Subcutaneous abdominal adipose tissue (tissue), 5 donors: ENCODE data around the gene NLK.
"Not testable (repeated sequence)": the region's sequence is repeated elsewhere in the genome, so short reads cannot be mapped to it uniquely, and the experiment has no call there.

ENCODE experiments used
- H3K27ac ChIP-seq: one replicate; pipeline ENCODE4 v1.7.0; 2013; ENCODE audit warnings: low read depth, mild to moderate bottlenecking, inconsistent platforms, low read length, moderate library complexity
- H3K27me3 ChIP-seq, 5 donors: one replicate each; pipeline ENCODE4 v1.7.0; 2013; ENCODE audit warnings: low read length in 5 of 5, inconsistent platforms in 1 of 5; ENCODE audit not compliant: control insufficient read depth in 5 of 5, insufficient read depth in 4 of 5
- H3K36me3 ChIP-seq, 5 donors: one replicate each; pipeline ENCODE4 v1.7.0; 2013; ENCODE audit warnings: low read length in 5 of 5; ENCODE audit not compliant: control insufficient read depth in 5 of 5, insufficient read depth in 5 of 5
- H3K4me1 ChIP-seq, 5 donors: one replicate each; pipeline ENCODE4 v1.7.0; 2013; ENCODE audit warnings: low read length in 5 of 5, mild to moderate bottlenecking in 3 of 5, moderate library complexity in 1 of 5; ENCODE audit not compliant: control insufficient read depth in 5 of 5, insufficient read depth in 5 of 5
- H3K4me3 ChIP-seq, 5 donors: one replicate each; pipeline ENCODE4 v1.7.0; 2013; ENCODE audit warnings: low read length in 5 of 5, low read depth in 1 of 5
- H3K9ac ChIP-seq, 5 donors: one replicate each; pipeline ENCODE4 v1.7.0; 2013; ENCODE audit warnings: low read length in 5 of 5, mild to moderate bottlenecking in 4 of 5, moderate library complexity in 3 of 5
- H3K9me3 ChIP-seq, 5 donors: one replicate each; pipeline ENCODE4 v1.7.0; 2013; ENCODE audit warnings: low read length in 5 of 5; ENCODE audit not compliant: control insufficient read depth in 5 of 5
- donor health status: healthy.
- donor health status: healthy.
- donor health status: healthy.
- donor health status: healthy.
- donor health status: healthy.

NLK gene

GRCh38 chr17:28155405-28155804, 112.9 kb downstream of the NLK start:
- H3K36me3 ChIP-seq, H3K4me1 ChIP-seq, H3K27me3 ChIP-seq, H3K9me3 ChIP-seq, H3K27ac ChIP-seq, H3K9ac ChIP-seq, H3K4me3 ChIP-seq: not testable (repeated sequence)

- H3K36me3 ChIP-seq: peaks cover 0 to 6% (median 2%) of the 10 kb centered on the region in 5 donors
- H3K27me3 ChIP-seq: no peaks in the 10 kb centered on the region
Observed at GRCh38 chr17:28159004-28159403, 116.5 kb downstream of the NLK start.

DNA sequence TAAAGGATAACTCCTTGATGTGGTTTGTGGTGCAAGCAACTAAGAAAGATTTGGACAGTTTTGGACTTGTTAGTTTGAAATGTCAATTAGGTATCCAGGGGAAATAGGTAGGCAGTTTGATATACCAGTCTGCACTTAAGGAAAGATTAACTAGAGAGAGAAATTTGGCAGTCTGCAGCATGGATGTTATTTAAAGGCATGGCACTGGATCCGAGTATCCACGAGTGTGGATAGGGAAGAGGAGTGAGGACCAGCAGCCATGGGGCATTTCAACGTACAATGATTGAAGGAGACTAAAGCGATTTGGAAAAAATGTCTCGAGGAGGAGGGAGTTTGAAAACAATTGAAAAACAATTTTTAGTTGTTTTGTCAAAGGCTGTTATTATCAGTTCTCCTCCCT, 117.4 kb downstream of the NLK start:
- Histone ChIP-seq H3K4me3 (no peak overlapping the region), H3K27ac (no peak overlapping the region), H3K9me3 (no peaks in the 10 kb centered on the region), H3K9ac (no peak overlapping the region), H3K4me1 (no peaks in the 10 kb centered on the region), H3K36me3 (peaks cover 0 to 10% (median 3%) of the 10 kb centered on the region in 5 donors), H3K27me3 (no peaks in the 10 kb centered on the region)

More at GRCh38 chr17:28159004-28159403, 116.5 kb downstream of the NLK start:
- Histone ChIP-seq H3K9me3 (no peaks in the 10 kb centered on the region), H3K27ac (no peak overlapping the region), H3K4me3 (no peak overlapping the region), H3K4me1 (no peaks in the 10 kb centered on the region), H3K9ac (no peak overlapping the region)

DNA sequence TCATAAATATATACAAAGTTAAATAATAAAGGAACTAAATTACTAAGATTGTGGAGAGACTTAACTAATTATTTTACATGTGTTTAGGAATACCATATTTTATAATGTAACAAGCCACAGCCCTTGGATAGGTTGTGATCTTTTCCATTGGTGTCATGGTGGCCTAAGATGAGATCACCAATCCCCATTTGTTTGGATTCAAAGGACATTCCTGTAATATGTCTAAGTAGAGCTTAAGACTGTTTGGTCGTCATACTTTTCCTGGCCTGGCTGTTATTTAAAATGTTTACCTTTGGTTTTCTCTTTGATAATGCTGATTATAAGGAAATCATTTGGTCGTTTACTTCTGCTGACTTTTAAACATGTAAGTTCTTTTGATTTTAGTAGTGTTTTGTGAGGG, 118.1 kb downstream of the NLK start:
- peaks cover 0 to 10% (median 4%) of the 10 kb centered on the region in 5 donors for H3K36me3 ChIP-seq
- no peaks in the 10 kb centered on the region for H3K9me3 ChIP-seq
- no peak overlapping the region for H3K9ac ChIP-seq
- H3K4me1 ChIP-seq: no peaks in the 10 kb centered on the region
- H3K27me3 ChIP-seq: no peaks in the 10 kb centered on the region
- no peak overlapping the region for H3K27ac ChIP-seq
- no peak overlapping the region for H3K4me3 ChIP-seq

DNA sequence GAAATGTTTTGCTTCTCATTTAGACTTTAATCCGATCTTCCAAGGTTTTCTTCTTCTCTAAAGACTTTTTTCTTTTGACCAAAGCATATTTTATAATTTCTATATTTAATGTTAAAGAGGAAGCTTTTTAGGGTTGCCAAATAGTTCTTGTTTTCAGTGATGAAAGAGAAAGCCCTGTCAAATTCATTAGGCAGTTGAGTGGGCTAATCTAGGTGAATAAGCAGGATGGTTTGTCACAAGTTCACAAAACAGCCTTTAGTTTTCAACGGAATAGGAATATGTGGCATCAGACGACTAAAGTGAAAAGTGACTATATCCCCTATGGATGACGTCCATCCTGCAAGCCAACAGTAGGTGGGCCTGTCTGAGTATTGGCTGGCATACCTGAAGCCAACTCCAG, 118.8 kb downstream of the NLK start:
- Histone ChIP-seq H3K9ac (no peak overlapping the region), H3K27ac (no peak overlapping the region), H3K4me3 (no peak overlapping the region), H3K9me3 (no peaks in the 10 kb centered on the region), H3K36me3 (peaks cover 0 to 10% (median 4%) of the 10 kb centered on the region in 5 donors), H3K27me3 (no peaks in the 10 kb centered on the region), H3K4me1 (no peaks in the 10 kb centered on the region)

DNA sequence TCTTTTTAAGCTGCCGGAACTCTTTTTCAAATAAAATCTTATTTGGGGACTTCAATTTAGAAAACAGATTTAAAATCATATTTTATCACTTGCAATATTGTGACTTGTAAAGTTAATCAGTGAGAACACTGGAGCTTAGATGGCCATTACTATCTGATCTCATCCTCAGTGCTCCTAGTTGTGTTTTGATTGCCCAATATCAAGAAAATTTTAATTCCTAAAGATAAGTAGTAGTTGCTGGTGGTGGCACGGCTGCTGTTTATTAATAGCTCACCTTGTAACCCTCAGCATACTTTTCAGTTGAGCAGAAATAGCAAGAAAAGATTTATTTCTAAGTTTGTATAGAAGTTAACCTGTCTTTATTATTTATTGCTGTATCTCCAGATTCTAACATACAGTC, 124.0 kb downstream of the NLK start:
- Histone ChIP-seq H3K9me3 (no peaks in the 10 kb centered on the region), H3K36me3 (peaks cover 2 to 16% (median 14%) of the 10 kb centered on the region in 5 donors), H3K27me3 (no peaks in the 10 kb centered on the region), H3K9ac (no peak overlapping the region), H3K4me3 (no peak overlapping the region), H3K27ac (no peak overlapping the region), H3K4me1 (no peaks in the 10 kb centered on the region)

GRCh38 chr17:28169621-28170349, 127.3 kb downstream of the NLK start:
- no peak overlapping the region for H3K27ac ChIP-seq
- H3K36me3 ChIP-seq: peaks cover 10 to 30% (median 22%) of the 10 kb centered on the region in 5 donors
- no peak overlapping the region for H3K4me3 ChIP-seq
- H3K4me1 ChIP-seq: no peaks in the 10 kb centered on the region
- H3K9ac ChIP-seq: no peak overlapping the region
- no peaks in the 10 kb centered on the region for H3K9me3 ChIP-seq
- H3K27me3 ChIP-seq: no peaks in the 10 kb centered on the region

DNA sequence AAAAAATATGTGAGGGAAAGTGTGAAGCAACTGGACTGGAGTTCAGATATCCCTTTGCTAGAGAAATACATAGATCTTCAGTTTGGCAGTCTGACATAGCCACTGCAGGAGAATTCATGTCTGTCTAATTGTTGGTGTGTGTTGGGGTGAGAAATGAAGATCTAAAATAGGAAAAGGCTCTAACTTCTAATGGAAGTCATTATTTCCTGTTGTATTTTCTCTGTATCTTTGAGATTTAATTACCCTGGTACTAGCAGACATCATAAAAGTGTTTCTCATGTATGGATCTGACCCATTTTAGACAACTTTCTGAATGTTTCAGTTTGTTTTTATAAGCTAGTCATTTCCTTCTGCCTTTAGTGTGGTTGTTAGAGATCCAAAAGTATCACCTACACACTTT, 128.3 kb downstream of the NLK start:
- Histone ChIP-seq H3K27ac (no peak overlapping the region), H3K9ac (no peak overlapping the region), H3K4me1 (no peaks in the 10 kb centered on the region), H3K4me3 (no peak overlapping the region), H3K36me3 (peaks cover 10 to 26% (median 22%) of the 10 kb centered on the region in 5 donors), H3K27me3 (no peaks in the 10 kb centered on the region), H3K9me3 (no peaks in the 10 kb centered on the region)

DNA sequence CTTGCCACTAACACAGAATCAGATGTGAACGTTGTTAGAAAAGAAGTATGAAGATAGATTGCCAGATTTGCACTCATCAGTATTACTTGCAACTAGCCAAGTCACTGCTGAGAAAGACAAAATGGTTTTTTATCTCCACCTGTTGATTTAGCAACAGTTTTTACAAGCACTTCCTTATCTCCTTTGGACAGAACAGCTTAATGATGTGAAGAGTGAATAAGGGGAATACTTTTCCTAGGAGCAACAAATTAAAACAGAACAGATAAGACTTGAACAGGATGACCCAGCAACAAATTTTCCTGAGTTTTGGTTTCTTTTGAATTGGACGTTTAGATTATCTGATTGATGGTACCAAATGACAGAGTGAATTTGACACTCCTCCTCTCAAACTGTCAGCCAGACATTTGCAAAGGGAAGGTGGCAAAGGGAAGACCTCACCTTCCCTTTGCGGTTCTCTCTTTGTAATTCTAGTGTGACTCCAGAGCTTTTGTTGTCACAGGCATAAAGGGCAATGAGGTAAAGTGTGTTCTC, 130.6 kb downstream of the NLK start:
- H3K4me3 ChIP-seq: no peak overlapping the region
- no peaks in the 10 kb centered on the region for H3K9me3 ChIP-seq
- H3K27ac ChIP-seq: no peak overlapping the region
- no peaks in the 10 kb centered on the region for H3K27me3 ChIP-seq
- H3K9ac ChIP-seq: no peak overlapping the region
- peaks cover 10 to 26% (median 23%) of the 10 kb centered on the region in 5 donors for H3K36me3 ChIP-seq
- H3K4me1 ChIP-seq: no peaks in the 10 kb centered on the region

GRCh38 chr17:28173801-28174200, 131.3 kb downstream of the NLK start:
- no peak overlapping the region for H3K9ac ChIP-seq
- H3K27ac ChIP-seq: no peak overlapping the region
- no peak overlapping the region for H3K4me3 ChIP-seq
- no peaks in the 10 kb centered on the region for H3K27me3 ChIP-seq
- no peaks in the 10 kb centered on the region for H3K4me1 ChIP-seq
- H3K9me3 ChIP-seq: no peaks in the 10 kb centered on the region
- peaks cover 10 to 23% (median 18%) of the 10 kb centered on the region in 5 donors for H3K36me3 ChIP-seq
